Parathyroid adenoma (tissue), 2 donors: ENCODE measurements around the gene TRIM24.

Source experiments
- H2AFZ ChIP-seq: fragments of 300-600 bp; sonication (generic); one replicate; pipeline ENCODE4 v1.7.0; 2017; ENCODE audit warnings: antibody characterized with exemption, mild to moderate bottlenecking
- H3K27ac ChIP-seq: fragments of 300-600 bp; sonication (generic); one replicate; pipeline ENCODE4 v1.7.0; 2017
- H3K27me3 ChIP-seq: fragments of 300-600 bp; sonication (generic); one replicate; pipeline ENCODE4 v1.7.0; 2017; ENCODE audit warnings: low read length; ENCODE audit not compliant: control insufficient read depth, insufficient read depth
- H3K36me3 ChIP-seq: fragments of 300-600 bp; sonication (generic); one replicate; pipeline ENCODE4 v1.7.0; 2017; ENCODE audit warnings: low read length; ENCODE audit not compliant: control insufficient read depth, insufficient read depth
- H3K4me1 ChIP-seq: fragments of 300-600 bp; sonication (generic); one replicate; pipeline ENCODE4 v1.7.0; 2017; ENCODE audit warnings: control low read depth
- H3K4me2 ChIP-seq: fragments of 300-600 bp; sonication (generic); one replicate; pipeline ENCODE4 v1.7.0; 2017; ENCODE audit warnings: low read length
- H3K4me3 ChIP-seq: fragments of 300-600 bp; sonication (generic); one replicate; pipeline ENCODE4 v1.7.0; 2017; ENCODE audit warnings: low read depth, low read length
- H3K79me2 ChIP-seq: fragments of 300-600 bp; sonication (generic); one replicate; pipeline ENCODE4 v1.7.0; 2017; ENCODE audit warnings: control low read depth
- H3K9ac ChIP-seq: fragments of 300-600 bp; sonication (generic); one replicate; pipeline ENCODE4 v1.7.0; 2017; ENCODE audit warnings: mild to moderate bottlenecking
- H3K9me3 ChIP-seq: fragments of 300-600 bp; sonication (generic); one replicate; pipeline ENCODE4 v1.7.0; 2017; ENCODE audit warnings: low read length; ENCODE audit not compliant: control insufficient read depth
- TF ChIP-seq, protein P1 (sequence below): fragments of 300-600 bp; sonication (generic); IDR thresholded peaks from one replicate; pipeline ENCODE4 v1.7.0; 2017; ENCODE audit warnings: antibody characterized with exemption, mild to moderate bottlenecking
- donor health status: primary hyperparathyroidism.

The TRIM24 gene

DNA sequence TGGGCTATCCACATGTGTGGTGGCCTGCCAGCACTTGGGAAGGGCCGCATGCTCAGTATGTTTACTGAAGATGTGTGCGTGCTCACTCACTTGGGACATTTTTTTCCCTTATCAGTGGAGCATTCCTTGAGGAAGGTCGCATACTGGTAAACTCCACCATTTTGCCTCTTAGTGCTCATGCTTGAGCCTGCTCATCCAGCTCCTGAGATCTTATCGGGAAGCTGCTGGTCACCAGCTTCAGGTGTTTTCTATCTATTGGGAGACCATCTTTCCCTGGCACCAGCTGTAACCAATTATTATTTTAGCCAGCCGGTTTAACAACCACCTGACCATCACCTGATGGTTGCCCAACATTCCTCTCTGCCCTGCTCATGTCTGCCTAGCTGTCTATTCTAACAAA, 35.0 kb upstream of the TRIM24 start:
- Histone ChIP-seq H3K4me1 (no peaks in the 10 kb centered on the region), H3K27me3 (no peaks in the 10 kb centered on the region), H3K9me3 (no peaks in the 10 kb centered on the region), H3K27ac (no peak overlapping the region), H3K4me2 (no peak overlapping the region), H3K79me2 (no peaks in the 10 kb centered on the region), H3K9ac (no peak overlapping the region), H3K4me3 (no peak overlapping the region), H2AFZ (no peak overlapping the region), H3K36me3 (no peaks in the 10 kb centered on the region)
- TF ChIP-seq, protein P1, sequence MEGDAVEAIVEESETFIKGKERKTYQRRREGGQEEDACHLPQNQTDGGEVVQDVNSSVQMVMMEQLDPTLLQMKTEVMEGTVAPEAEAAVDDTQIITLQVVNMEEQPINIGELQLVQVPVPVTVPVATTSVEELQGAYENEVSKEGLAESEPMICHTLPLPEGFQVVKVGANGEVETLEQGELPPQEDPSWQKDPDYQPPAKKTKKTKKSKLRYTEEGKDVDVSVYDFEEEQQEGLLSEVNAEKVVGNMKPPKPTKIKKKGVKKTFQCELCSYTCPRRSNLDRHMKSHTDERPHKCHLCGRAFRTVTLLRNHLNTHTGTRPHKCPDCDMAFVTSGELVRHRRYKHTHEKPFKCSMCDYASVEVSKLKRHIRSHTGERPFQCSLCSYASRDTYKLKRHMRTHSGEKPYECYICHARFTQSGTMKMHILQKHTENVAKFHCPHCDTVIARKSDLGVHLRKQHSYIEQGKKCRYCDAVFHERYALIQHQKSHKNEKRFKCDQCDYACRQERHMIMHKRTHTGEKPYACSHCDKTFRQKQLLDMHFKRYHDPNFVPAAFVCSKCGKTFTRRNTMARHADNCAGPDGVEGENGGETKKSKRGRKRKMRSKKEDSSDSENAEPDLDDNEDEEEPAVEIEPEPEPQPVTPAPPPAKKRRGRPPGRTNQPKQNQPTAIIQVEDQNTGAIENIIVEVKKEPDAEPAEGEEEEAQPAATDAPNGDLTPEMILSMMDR = no peak

GRCh38 chr7:138429577-138430250, 30.3 kb upstream of the TRIM24 start:
- Histone ChIP-seq H3K27me3 (no peaks in the 10 kb centered on the region), H3K9me3 (no peaks in the 10 kb centered on the region), H2AFZ (no peak overlapping the region), H3K27ac (no peak overlapping the region), H3K36me3 (no peaks in the 10 kb centered on the region), H3K79me2 (no peaks in the 10 kb centered on the region), H3K9ac (no peak overlapping the region), H3K4me2 (no peak overlapping the region), H3K4me1 (no peaks in the 10 kb centered on the region), H3K4me3 (no peak overlapping the region)
- TF ChIP-seq, protein P1 = no peak

DNA sequence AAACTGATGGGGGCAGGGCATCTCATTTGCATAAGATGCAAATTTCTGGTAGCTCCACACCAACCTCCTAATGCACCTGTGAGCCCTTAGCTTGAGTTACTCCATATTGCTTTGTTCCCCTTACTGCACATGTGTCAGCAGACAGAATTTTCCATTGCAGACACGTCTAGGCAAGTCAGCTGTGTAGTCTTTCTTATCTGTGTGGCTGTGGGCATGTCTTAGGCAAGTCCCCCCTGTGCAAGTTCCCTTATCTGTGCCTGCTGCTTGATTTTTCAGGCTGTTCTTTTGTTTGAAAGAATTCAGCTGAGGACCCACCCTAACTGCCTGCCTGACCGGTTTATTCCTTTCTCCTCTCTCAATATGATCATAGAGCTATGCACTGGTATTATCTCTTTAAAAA, 28.5 kb upstream of the TRIM24 start:
- no peak overlapping the region for H2AFZ ChIP-seq
- no peaks in the 10 kb centered on the region for H3K9me3 ChIP-seq
- no peaks in the 10 kb centered on the region for H3K27me3 ChIP-seq
- no peak overlapping the region for H3K4me2 ChIP-seq
- no peaks in the 10 kb centered on the region for H3K4me1 ChIP-seq
- H3K79me2 ChIP-seq = no peaks in the 10 kb centered on the region
- H3K4me3 ChIP-seq = no peak overlapping the region
- no peak overlapping the region for H3K9ac ChIP-seq
- H3K36me3 ChIP-seq = no peaks in the 10 kb centered on the region
- TF ChIP-seq, protein P1 = no peak
- H3K27ac ChIP-seq = no peak overlapping the region

DNA sequence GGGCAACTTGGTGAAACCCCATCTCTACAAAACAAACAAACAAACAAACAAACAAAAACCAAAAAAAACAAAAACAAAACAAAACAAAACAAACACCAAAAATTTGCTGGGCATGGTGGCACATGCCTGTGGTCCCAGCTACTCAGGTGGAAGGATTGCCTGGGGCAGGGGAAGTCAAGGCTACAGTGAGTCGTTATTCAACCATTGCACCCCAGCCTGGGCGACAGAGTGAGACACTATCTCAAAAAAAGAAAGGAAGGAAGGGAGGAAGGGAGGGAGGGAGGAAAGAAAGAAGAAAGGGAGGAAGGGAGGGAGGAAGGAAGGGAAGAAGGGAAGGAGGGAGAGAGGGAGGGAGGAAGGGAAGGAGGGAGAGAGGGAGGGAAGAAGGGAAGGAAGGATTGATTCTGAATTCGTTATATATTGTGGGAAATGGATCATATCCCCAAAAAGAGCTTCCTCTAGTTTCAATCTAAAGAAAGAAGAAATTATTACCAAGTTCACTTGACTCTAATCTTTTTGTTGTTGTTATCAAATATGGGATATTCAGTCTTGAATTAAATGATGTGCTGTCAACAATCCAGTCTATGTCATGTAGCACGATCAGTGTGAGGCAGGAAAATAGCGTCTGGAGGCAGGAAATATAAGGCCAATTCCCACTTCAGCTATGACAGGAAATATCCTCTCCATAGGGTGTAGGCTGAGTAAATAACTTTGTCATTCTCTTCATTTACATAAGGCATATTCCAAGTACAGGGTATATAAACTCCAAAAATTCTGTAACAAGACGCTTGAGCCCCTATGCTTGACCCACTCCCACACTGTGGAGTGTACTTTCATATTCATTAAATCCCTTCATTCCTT, 26.2 kb upstream of the TRIM24 start:
- TF ChIP-seq, protein P1 = no peak
- Histone ChIP-seq H3K4me1 (no peaks in the 10 kb centered on the region), H2AFZ (no peak overlapping the region), H3K4me2 (no peak overlapping the region), H3K27ac (no peak overlapping the region), H3K27me3 (no peaks in the 10 kb centered on the region), H3K79me2 (no peaks in the 10 kb centered on the region), H3K36me3 (no peaks in the 10 kb centered on the region), H3K9me3 (no peaks in the 10 kb centered on the region), H3K4me3 (no peak overlapping the region), H3K9ac (no peak overlapping the region)
